DMS 273 treated with DMSO at 0.1 percent for 48 hours (cell line): ENCODE data around the gene CYP4V2.

Source experiments
- DNase-seq: peaks from one replicate; lab custom pipeline; 2025; lab: John Stamatoyannopoulos, UW

CYP4V2 gene

DNA sequence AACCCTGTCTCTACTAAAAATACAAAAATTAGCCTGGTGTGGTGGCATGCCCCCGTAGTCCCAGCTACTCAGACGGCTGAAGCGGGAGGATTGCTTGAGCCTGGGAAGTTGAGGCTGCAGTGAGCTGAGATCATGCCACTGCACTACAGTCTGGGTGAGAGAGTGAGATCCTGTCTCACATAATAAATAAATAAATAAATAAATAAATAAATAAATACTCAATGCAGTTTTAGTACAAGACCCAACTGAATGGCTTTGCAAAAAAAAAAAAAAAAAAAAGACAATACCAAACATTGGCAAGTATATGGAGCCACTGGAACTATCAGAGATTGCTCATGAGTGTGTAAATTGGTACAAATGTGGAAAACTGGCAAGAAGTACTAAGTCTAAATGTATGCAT, 3.3 kb upstream of the CYP4V2 start:
- DNase-seq, result no peak

DNA sequence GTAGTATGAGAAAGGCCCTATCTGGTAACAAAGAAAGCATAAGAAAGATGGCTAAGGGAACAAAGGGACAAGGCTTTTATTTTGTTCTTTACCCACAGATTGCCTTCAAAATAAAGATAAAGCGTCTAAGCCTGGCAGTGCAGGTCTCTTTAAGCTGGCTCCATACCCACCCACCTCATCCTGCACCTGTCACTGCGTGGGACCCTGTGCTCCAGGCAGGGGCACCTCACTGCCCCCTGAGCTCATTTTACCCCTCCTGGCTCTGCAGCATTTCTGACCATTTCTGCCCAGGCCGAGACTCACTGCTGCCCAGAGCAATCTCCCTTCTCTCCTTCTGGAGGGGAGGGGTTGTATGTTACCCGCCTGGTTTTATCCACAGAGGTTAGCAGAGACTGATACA, 1.7 kb upstream of the CYP4V2 start:
- no peak for DNase-seq

DNA sequence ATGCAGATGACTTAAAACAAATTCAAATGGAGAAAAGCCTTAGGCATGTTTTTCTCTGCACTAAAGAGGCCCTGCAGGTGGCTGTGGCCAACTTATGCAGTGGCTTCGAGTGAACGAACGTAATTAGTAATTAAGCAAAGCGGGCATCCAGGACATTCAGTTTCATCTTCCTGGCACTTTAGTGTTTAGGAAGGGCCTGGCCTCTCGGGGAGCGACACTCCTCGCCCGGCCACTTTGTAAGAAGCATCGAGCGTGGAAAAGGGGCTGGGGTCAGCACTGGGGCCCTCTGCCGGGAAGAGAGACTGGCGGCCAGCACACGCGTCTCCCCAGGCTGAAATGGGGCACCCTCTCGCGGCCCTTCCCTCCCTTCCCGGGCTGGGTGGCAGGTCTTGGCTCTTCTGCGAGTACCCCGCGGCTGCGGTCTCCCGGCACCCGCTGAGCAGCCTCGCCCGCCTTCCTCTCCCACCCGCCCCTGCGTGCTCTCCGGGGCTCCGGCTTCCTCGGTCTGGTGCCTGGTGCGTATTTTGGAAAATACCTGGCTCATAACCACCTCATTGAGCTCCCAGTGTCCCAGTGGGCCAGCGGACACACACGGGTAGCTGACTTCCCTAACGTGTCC, 677 bp upstream of the CYP4V2 start:
- no peak for DNase-seq

DNA sequence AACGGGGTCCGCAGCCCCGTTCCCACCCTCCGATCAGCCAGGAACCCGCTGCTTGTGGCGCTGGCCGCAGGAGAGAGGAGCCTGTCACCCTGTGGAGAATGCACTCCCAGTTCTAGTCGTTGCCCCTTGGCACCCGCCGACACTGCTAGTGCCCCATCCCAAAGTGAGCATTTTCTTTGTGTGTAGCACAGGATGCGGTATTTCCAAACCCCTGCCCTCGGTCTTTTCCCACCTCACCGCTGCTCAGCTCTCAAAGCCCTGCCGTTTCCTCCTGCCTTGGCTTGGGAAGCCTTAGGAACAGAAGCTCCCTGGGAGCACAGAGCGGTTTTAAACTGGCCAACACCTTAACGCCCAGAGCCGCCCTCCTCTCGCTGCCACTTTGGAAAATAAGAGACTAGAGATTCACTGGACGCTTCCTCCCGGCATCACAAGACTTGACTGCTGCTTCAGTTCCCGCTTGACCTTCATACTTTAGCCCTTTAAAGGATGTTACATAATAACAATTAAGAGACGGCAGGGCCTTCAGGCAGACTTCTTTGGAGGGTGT, 772 bp downstream of the CYP4V2 start:
- no peak for DNase-seq

DNA sequence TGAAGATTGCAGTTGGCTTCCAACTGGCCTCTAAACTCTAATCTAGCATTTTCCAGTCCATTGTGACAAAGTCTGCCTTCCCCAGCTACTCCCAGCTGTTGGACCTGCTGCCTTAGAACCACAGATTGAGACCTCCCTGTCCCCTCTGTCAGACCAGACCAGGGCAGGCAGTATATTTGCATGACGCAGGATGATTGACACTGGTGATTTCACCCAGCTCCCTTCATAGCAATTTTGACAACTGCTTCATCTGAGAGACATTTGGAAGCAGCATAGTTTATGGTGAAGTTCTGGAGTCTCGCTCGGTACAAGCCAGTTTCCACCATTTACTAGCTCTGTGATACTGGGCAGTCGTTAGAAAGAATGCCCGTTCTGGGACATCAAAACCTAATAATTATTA, 2.5 kb downstream of the CYP4V2 start:
- no peak for DNase-seq

DNA sequence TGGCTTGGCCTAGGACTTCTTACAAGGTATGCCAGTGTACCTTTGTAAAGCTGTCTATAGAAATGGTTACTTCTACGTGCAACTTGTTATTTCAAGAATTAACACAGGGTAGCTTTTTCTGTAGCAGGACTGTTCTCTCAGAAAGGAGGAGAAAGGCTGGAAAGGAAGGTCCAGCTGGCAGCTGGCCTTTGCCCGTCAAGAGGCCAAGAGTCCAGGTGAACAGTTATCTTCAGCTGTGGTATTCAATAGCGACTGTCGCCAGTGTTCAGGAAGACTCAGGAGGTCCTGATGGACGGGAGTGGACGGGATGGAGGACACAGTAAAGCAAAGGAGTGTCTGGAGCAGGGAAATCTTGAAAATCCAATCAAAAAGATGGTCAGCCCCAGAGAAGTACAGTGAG, 4.7 kb downstream of the CYP4V2 start:
- DNase-seq, result no peak

DNA sequence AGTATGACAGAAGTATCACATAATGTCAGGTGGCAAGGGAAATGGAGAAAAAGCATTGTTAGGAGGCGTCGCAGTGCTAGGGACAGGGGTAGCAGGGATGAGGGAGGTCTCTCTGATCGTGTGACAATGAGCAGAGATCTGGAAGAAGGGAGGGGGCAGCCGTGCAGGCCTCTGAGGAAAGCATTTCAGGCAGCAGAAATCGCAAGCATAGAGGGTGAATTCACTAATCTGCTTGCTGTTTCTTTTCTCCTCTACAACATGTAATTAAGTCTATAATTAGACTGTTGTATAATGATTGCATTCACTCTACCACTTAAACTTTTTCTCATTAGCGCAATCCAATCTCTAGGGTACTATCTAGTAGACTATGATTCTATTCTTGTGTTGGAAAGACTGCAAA, 9.1 kb downstream of the CYP4V2 start:
- DNase-seq, result no peak

DNA sequence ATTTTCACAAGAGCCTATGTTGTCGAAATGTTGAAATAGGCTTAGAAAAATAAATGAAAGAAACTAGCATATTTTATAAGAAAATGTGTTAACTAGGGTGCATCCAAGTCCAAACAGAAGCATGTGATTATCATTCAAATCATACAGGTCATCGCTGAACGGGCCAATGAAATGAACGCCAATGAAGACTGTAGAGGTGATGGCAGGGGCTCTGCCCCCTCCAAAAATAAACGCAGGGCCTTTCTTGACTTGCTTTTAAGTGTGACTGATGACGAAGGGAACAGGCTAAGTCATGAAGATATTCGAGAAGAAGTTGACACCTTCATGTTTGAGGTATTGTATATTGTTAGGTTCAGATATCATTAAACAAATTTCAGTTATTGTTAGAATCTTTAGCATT, 9.6 kb downstream of the CYP4V2 start:
- DNase-seq, result no peak

DNA sequence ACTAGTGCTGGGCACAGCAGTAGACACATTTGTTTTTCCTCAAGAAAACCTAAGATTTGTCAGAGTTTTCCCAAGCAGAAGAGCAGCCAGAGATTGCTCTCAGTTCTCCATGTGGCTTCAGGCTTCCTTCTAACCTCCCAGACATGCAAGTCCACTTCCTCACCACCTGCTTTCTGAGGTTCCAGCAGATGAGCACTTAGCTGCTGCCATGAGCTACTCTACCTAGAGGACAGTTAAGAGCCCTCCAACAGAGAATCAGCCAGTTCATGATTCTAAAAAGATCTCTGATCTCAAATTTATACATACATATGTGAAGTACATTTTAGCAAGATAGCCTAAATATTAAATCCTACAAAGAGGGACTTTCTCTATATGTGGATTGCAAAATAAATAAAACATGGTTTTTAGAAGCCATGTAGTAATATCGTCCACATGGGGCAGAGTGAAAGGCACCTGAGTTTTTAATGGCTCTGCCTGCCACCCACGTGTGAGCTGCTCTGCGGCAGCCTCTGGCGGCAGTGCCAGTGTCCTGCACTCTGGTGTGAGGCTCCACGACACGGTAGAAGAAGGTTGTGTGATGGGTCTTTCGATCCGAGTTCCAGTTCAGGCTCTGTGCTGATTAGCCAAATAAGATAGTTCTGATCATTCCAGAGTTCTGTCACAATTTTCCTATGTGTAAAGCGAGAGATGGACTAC, 10.3 kb downstream of the CYP4V2 start:
- peak; percentile 36 for DNase-seq

DNA sequence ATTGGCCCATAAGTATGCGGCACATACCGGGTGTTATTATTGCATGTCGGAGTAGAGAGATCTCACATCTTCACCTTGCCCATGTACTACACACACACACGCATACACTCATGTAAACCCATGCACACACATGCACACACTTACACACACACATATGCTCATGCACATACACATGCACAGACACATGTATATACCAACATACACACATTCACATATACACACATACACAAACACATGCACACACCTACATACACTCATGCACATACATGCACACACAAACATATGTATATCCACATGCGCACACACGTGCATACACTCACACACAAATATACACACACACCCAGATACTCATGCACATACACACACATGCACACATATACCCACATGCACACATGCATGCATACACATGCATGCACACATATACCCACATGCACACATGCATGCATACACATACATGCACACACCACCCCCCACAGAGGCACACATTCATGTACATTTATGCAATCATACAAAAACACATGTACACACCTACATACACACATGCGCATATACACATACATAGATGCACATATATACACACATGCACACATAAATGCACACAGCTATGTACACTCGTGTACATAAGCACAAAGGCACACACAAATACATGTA, 11.2 kb downstream of the CYP4V2 start:
- DNase-seq, result no peak

DNA sequence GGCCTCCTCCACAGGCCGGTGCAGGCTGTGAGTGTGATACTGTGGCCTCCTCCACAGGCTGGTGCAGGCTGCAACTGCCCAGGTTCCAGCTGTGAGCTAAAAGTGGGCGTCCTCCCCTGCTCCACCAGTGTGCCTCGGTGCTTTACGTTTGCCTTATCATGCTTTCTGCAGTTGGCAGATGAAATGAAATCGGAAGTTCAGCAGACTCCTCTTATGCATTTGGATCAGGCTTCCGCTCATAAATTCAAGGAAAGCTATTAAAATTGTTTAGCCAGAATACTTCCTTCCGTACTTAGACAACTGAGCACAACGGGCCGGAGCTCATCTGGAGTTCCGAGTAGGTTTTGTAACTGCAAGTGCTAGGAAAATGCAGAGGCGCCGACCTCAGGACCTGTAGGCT, 12.0 kb downstream of the CYP4V2 start:
- no peak for DNase-seq

DNA sequence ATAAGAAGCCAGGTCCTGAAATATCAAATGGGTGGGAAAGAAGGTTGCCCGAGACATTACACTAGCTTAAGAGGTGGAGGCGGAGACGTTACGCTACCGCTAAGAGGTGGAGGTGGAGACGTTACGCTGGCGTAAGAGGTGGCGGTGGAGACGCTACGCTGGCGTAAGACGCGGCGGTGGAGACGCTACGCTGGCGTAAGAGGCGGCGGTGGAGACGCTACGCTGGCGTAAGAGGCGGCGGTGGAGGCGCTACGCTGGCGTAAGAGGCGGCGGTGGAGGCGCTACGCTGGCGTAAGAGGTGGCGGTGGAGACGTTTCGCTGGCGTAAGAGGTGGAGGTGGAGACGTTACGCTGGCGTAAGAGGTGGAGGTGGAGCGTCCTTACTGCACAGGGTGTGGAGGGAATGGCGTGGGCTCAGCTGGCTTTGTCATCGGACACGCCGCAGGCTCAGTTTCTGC, 12.8 kb downstream of the CYP4V2 start:
- peak; percentile 71 for DNase-seq

DNA sequence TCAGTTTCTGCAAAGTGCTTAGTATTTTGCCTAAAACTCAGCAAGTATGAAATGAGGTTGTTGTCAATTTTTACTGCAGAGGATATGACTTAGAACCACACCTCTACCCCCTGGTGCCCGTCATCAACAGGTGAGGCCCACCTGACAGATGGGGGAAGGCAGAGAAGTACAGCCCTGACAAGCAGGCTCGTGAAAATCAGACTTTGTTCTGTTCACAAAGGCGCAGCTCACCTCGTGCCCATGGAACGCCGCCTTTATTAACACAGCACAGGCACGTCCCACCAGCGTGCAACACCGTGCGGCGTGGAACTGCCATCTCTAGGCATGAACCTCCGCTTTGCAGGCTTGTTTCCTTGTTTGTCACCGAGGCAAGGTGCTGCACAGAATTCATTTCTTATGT, 13.3 kb downstream of the CYP4V2 start:
- no peak for DNase-seq

DNA sequence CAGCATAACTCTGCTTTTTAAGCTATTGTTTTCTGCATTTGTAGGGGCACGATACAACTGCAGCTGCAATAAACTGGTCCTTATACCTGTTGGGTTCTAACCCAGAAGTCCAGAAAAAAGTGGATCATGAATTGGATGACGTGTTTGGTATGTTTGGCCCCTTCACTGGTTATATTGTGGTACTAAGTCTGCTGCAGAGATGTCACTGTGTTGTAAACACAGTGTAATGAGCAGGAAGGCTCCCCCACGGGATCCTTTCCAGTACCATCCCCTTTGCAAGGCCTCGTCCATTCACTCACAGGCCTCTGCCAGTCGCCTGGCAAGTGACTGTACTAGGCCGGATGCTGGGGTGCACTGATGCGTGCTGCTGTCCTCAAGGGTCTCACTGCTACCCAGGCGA, 13.8 kb downstream of the CYP4V2 start:
- DNase-seq, result no peak

DNA sequence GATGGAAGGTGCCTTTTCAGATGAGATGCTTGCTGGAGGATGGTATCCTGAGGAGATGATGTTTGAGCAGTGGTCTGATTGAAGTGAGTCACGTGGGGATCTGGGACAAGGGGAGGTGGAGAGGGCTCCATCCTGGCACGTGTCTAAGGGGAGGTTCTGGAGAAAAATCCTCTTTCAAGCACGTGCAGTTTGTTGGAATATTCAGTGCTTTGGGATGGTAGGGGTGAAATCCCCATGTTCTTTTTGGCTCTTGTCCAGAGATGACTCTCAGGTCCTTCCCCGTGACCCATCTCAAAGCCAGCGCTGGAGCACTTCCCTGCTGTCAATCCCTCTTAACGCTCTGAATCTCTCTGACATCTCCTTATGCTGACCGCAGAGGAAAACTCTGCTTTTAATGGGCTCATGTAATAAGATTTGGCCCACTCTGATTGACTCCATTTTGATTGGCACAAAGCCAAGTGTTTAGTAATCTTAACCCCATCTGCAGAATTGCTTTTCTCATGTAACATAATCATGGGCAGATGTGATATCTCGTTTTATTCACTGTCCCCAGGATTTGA, 25.2 kb downstream of the CYP4V2 start:
- no peak for DNase-seq

DNA sequence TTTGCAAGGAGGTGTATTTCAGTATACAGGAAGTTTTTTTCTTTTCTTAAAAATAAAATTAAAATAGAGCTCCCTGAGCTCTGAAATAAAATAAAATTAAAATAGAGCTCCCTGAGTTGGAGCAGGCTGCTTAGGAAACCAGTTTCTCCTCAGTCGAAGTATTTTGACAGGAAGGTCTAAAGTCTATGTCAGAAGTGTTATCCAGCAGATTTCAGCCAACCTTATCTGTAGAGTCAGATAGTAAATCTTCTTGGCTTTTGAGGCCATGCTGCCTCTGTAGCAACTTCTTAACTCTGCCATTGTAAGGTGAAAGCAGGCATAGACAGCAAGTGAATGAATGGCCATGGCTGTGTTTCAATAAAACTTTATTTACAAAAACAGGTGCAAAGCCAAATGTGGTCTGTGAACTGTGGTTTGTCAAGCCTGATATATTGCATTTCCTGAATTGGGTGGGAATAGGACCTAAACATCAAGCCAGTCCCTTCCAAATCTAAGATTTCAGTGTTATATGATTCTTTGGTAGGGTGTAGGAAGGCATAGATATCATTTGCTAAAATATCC, 26.4 kb downstream of the CYP4V2 start:
- no peak for DNase-seq

DNA sequence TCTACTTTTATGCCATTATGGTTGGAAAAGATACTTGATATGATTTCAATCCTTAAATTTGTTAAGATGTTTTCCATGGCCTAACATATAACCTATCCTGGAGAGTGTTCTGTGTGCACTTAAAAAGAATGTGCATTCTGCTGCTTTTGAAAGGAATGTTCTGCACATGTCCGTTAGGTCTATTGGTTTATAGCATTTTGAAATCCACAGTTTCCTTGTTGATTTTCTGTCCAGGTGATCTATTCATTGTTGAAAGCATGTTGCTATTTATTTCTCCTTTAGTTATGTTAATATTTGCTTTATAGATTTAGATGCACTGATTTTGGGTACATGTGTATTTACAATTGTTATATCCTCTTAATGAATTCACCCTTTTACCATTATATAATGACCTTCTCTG, 30.3 kb downstream of the CYP4V2 start:
- DNase-seq, result no peak

DNA sequence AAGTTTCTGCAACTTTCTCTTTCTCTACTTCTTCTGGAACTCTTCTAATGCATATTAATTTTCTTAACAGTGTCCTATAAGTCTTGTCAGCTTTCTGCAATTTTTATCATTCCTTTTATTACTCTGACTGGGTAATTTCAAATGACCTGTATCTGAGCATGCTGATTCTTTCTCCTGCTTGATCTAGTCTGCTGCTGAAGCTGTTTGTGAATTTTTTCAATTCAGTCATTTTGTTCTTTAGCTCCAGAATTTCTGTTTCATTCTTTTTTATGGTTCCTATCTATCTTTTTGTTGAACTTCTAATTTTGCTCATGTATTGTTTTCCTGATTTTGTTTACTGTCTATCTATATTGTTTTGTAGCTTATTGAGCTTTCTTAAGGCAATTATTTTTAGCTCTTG, 34.5 kb downstream of the CYP4V2 start:
- no peak for DNase-seq

DNA sequence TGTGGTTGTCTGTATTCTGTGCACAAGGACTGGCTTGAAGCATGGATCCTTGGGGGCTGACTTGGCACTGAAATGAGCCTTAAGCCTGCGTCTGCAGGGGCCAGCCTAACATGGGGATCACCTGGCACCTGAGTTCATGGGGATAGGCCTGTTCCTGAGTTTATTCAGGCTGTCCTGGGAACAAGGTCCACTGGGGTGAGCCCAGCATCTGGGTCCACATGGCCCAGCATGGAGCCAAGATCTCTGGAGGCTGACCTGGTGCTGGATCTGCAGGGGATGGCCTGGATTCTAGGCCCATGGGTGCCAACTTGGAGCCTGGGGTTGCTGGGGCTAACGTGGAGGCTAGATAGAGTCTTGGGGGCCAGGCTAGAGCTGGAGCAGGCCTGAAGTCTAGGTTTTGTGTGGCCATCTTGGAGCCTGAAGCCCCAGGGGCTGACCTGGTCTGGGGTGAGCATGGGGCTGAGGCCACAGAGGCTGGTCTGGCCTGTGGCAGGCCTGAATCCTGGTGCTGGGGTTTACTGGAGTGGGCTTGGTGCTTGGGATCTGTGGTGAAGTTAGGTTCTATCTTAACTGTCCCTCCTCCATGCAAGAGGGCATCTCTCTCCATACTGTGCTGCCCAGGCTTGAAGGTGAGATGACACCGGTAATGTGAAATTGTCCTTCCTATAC, 35.3 kb downstream of the CYP4V2 start:
- no peak for DNase-seq

DNA sequence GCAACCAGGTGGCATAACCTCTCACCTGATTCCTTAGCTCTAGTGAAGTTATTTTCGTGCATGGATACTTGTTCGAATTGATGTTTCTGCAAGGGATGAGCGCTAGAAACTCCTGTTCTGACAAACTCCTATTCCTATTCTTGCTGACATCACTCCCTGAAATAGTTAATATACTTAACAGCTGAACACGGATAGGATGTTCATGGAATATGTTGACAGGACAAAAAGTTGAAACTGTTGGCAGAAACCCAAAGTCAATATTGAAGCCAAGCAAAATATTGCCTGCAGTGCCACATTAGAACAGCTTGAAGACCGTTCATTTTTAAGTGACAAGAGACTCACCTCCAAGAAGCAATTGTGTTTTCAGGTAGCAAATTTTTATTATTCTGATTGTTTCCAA, 35.9 kb downstream of the CYP4V2 start, which contains the start of gene KLKB1:
TSS of gene KLKB1 (plus strand) at position 287 of the 400 bp plus-strand sequence. CDS start 689 bp downstream, outside the sequence.
- no peak for DNase-seq

DNA sequence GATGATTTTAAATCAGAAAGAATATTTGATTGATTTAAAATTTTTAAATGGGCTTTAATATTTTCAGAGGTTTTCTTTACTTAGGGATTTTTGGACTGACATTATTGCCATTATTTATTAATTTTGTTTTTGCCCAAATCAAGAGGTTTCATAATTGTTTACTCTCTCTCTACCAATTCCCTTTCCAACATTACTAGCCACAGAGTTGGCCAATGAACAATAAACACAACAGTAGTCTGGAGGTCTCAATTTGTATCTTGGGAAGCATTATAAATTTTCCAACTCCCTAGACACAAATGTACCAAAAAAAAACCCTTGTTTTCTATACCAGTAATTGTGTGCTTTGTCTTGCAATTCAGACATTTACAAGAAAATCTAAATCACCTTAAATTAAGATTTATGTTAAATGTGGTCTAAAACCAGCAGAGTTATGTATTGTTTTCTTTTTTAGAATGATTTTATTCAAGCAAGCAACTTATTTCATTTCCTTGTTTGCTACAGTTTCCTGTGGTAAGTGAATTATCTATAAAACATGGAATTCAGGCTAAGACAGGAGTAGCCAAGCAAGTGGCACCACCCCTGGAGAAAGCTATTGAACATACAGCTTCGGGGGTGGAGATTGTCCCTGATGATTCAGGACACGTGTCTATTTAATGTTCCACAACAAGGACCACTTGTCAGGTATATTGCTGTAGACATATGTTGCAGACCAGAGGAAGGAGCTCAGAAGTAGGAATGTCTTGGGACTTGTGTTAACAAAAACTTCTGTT, 36.6 kb downstream of the CYP4V2 start:
- no peak for DNase-seq
